Omental fat pad (tissue), 4 donors: ENCODE data around the gene CCDC91. TPM values are rescaled to one million over a fixed set of nuclear protein-coding genes. Genes with fewer than 3 reads are reported as not detected.

Experiments
- ATAC-seq: fragments of 150-250 bp; one replicate; pipeline ENCODE4 v1.9.1; 2016; ENCODE audit warnings: mild to moderate bottlenecking, moderate library complexity; ENCODE audit not compliant: low FRiP score
- DNase-seq: peaks from one replicate; pipeline ENCODE4 v3.0.0-alpha.2; 2019; ENCODE audit warnings: low spot score
- total RNA-seq, 4 donors: library from RNA; depleted of rRNA; stranded (reverse); fragments of >200 nt; gene quantifications; one replicate each; pipeline ENCODE4 v1.1.0, GENCODE V29; 2016
- TF ChIP-seq, protein P1 (sequence below), 3 donors: fragments of 450-650 bp; IDR thresholded peaks; one replicate each; pipeline ENCODE4 v1.5.1; 2016 to 2017; ENCODE audit warnings: antibody characterized with exemption in 3 of 3, mild to moderate bottlenecking in 3 of 3, moderate library complexity in 2 of 3

Gene CCDC91
- total RNA-seq, 4 donors from 2014 or later = 29.3 to 48.9 (median 32.5) TPM

GRCh38 chr12:28349196-28349595 lies 158.9 kb downstream of the CCDC91 start:
- DNase-seq = no peak
- TF ChIP-seq, protein P1, sequence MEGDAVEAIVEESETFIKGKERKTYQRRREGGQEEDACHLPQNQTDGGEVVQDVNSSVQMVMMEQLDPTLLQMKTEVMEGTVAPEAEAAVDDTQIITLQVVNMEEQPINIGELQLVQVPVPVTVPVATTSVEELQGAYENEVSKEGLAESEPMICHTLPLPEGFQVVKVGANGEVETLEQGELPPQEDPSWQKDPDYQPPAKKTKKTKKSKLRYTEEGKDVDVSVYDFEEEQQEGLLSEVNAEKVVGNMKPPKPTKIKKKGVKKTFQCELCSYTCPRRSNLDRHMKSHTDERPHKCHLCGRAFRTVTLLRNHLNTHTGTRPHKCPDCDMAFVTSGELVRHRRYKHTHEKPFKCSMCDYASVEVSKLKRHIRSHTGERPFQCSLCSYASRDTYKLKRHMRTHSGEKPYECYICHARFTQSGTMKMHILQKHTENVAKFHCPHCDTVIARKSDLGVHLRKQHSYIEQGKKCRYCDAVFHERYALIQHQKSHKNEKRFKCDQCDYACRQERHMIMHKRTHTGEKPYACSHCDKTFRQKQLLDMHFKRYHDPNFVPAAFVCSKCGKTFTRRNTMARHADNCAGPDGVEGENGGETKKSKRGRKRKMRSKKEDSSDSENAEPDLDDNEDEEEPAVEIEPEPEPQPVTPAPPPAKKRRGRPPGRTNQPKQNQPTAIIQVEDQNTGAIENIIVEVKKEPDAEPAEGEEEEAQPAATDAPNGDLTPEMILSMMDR (IDR thresholded peaks at IDR 0.05) = no peak
- no peak for ATAC-seq

- TF ChIP-seq, protein P1 (IDR thresholded peaks at IDR 0.05) = no peak
- DNase-seq = no peak
- no peak for ATAC-seq
These were observed 160.2 kb downstream of the CCDC91 start for GRCh38 chr12:28350502-28350901.

DNA sequence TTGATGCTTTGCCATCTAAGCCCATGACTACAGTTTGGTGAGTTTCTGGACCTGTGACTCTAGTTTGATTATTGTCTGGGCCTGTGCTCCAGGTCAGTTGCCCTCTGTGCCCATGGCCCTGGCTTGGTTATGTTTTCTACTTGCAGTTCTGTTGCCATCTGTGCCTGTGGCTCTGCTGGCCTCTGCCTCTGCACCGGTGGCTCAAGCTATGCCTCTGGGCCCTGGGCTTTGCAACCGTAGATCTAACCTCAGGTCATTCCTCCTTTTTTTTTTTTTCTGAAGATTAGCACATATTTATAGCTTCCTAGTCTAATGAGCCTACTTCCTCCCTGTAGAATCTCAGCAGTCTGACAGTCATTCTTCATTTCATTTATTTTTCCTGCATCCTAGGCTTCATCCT lies 161.2 kb downstream of the CCDC91 start:
- ATAC-seq (no peak), DNase-seq (no peak)
- TF ChIP-seq, protein P1 (IDR thresholded peaks at IDR 0.05) = no peak

DNA sequence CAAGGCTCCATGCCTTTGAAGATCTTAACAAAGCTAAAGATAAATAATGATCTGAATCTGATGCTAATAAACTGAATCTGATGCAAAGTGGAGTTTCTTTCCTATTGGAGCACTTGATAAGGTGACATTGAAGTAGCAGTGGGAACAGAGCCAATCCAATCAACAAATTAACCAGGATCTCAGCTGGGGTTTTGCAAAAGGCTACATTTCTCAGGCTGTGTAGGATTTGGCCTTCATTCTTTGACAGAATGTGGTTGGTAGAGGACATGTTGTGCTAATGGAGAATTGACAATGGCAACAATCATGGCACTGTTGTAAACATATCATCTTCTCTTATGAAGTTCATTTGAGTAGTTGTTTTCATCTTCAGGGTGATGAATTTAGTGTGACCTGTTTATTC lies 164.9 kb downstream of the CCDC91 start:
- ATAC-seq (no peak), DNase-seq (no peak)
- TF ChIP-seq, protein P1 (IDR thresholded peaks at IDR 0.05) = no peak

GRCh38 chr12:28360253-28360652 lies 170.0 kb downstream of the CCDC91 start:
- DNase-seq = no peak
- no peak for ATAC-seq
- TF ChIP-seq, protein P1 (IDR thresholded peaks at IDR 0.05) = no peak

DNA sequence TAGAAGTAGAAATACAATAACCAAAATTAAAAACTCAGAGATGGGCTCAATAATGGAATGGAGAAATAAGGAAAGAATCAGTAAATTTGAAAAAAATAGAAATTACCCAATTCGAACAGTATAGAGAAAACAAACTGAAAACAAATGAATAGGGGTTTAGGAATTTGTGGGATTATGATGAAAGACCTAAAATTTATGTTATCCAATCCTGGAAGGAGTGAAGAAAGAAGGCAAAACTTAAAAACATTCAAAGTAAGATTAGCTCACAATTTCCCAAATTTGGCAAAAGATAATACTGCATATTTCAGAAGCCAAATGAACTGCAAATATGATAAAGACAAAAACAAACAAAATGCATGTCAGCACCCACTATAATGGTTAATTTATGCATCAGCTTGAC lies 177.1 kb downstream of the CCDC91 start:
- TF ChIP-seq, protein P1 (IDR thresholded peaks at IDR 0.05) = no peak
- DNase-seq (no peak), ATAC-seq (no peak)

GRCh38 chr12:28367993-28368392 lies 177.7 kb downstream of the CCDC91 start:
- ATAC-seq = no peak
- DNase-seq = no peak
- TF ChIP-seq, protein P1 (IDR thresholded peaks at IDR 0.05) = no peak
